ENCODE results near the gene OSMR. TPM values are rescaled to one million over a fixed set of nuclear protein-coding genes. Genes with fewer than 3 reads are reported as not detected.

Gene OSMR
- total RNA-seq, 3 donors from 2014 or later (not counting 1 experiment from before 2014, with no cell fraction given): not detected

- peaks cover 27 to 32% of the 10 kb centered on the region in 2 donors for H3K27me3 Mint-ChIP-seq (ENCODE audit: low read depth in 2 of 2)
- Histone ChIP-seq H3K4me1 (ENCODE audit: control insufficient read depth, insufficient read depth, low read length) (no peaks in the 10 kb centered on the region), H3K9me3 (ENCODE audit: control insufficient read depth, insufficient read depth, low read length) (no peaks in the 10 kb centered on the region), H3K27ac (ENCODE audit: low read length) (no peak overlapping the region), H3K36me3 (ENCODE audit: control insufficient read depth, insufficient read depth, low read length) (no peaks in the 10 kb centered on the region), H3K27me3 (ENCODE audit: control insufficient read depth, insufficient read depth, low read length) (peaks cover 6% of the 10 kb centered on the region), H3K4me3 (ENCODE audit: low read length) (no peak overlapping the region)
- TF ChIP-seq CTCF (IDR thresholded peaks at IDR 0.05): no peak
- no peak overlapping the region for H3K27ac Mint-ChIP-seq
- ATAC-seq (no peak), DNase-seq (no peak)
- WGBS (ENCODE audit: insufficient coverage): 70% methylated on average over 2 of the region's 3 CpGs
- no peaks in the 10 kb centered on the region for H3K9me3 Mint-ChIP-seq
- intact Hi-C loops (cut with micrococcal nuclease): no loop called here
- H3K4me1 Mint-ChIP-seq: no peaks in the 10 kb centered on the region
- H3K4me3 Mint-ChIP-seq: no peak overlapping the region
- H3K36me3 Mint-ChIP-seq: no peaks in the 10 kb centered on the region
Observed at GRCh38 chr5:38926121-38926520, 80.3 kb downstream of the OSMR start.

DNA sequence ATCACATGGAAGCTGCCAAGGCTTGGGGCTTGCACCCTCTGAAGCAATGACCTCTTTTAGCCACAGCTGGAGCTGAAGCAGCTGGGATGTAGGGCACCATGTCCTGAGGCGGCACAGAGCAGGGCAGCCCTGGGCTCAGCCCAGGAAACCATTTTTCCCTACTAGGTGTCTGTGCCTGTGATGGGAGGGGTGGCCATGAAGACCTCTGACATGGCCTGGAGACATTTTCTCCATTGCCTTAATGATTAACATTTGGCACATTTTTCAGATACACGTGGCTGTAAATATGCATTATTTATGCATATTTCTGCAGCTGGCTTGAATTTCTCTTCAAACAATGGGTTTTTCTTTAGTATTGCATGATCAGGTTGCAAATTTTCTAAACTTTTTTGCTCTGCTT is 81.7 kb downstream of the OSMR start:
- H3K4me3 ChIP-seq (ENCODE audit: low read length): no peak overlapping the region
- Mint-ChIP-seq H3K9me3 (no peaks in the 10 kb centered on the region), H3K27me3 (ENCODE audit: low read depth in 2 of 2) (peaks cover 22 to 25% of the 10 kb centered on the region in 2 donors), H3K4me3 (no peak overlapping the region), H3K27ac (no peak overlapping the region), H3K36me3 (no peaks in the 10 kb centered on the region), H3K4me1 (no peaks in the 10 kb centered on the region)
- intact Hi-C loops (cut with micrococcal nuclease): no loop called here
- H3K36me3 ChIP-seq (ENCODE audit: control insufficient read depth, insufficient read depth, low read length): no peaks in the 10 kb centered on the region
- TF ChIP-seq CTCF (IDR thresholded peaks at IDR 0.05): no peak
- WGBS (ENCODE audit: insufficient coverage): 92% methylated on average over 1 of the region's 2 CpGs
- no peak overlapping the region for H3K27ac ChIP-seq (ENCODE audit: low read length)
- no peaks in the 10 kb centered on the region for H3K9me3 ChIP-seq (ENCODE audit: control insufficient read depth, insufficient read depth, low read length)
- peaks cover 6% of the 10 kb centered on the region for H3K27me3 ChIP-seq (ENCODE audit: control insufficient read depth, insufficient read depth, low read length)
- ATAC-seq (no peak), DNase-seq (no peak)
- no peaks in the 10 kb centered on the region for H3K4me1 ChIP-seq (ENCODE audit: control insufficient read depth, insufficient read depth, low read length)

DNA sequence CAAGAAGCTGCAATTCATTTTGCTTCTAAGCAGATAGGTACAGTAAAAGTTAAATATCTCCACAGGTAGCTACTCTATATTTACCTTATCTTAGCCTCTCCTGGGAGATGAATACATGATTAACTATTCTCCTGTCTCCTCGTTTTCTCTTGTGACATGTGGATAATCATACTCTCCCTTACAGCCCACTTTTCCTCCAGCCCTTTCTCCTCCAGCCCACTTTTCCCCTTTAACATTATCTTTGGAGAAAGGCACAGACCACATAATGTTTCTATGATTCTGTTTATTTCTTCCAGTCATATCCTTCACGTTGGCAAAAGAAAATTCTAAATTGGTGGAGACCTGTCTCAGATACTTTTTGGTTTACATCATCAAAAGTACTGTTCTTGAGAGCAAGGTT is 84.0 kb downstream of the OSMR start:
- Mint-ChIP-seq H3K9me3 (no peaks in the 10 kb centered on the region), H3K4me1 (no peaks in the 10 kb centered on the region), H3K4me3 (no peak overlapping the region), H3K27me3 (ENCODE audit: low read depth in 2 of 2) (peaks cover 11 to 12% of the 10 kb centered on the region in 2 donors), H3K36me3 (no peaks in the 10 kb centered on the region), H3K27ac (no peak overlapping the region)
- 68% methylated on average over 2 of the region's 2 CpGs for WGBS (ENCODE audit: insufficient coverage)
- no peak for ATAC-seq
- H3K9me3 ChIP-seq (ENCODE audit: control insufficient read depth, insufficient read depth, low read length): no peaks in the 10 kb centered on the region
- no peak for TF ChIP-seq CTCF (IDR thresholded peaks at IDR 0.05)
- H3K27me3 ChIP-seq (ENCODE audit: control insufficient read depth, insufficient read depth, low read length): peaks cover 3% of the 10 kb centered on the region
- no peaks in the 10 kb centered on the region for H3K36me3 ChIP-seq (ENCODE audit: control insufficient read depth, insufficient read depth, low read length)
- no peak overlapping the region for H3K27ac ChIP-seq (ENCODE audit: low read length)
- no peak overlapping the region for H3K4me3 ChIP-seq (ENCODE audit: low read length)
- intact Hi-C loops (cut with micrococcal nuclease): no loop called here
- no peak for DNase-seq
- H3K4me1 ChIP-seq (ENCODE audit: control insufficient read depth, insufficient read depth, low read length): no peaks in the 10 kb centered on the region

DNA sequence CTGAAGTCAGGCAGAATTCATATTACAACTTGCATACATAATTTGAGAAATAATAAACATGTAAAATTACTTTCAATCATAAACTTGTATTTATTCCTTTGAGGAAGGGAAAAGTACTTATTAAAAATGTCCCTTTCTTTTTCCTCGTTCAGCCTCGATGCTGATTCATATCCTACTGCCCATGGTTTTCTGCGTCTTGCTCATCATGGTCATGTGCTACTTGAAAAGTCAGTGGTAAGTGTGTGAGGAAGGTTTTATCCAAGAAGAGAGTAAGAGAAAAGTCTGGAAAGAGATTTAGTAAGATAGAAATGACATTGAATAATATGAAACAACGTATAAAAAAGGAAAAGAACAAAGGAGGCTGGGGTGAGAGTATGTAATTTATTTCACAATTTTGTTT is 85.9 kb downstream of the OSMR start:
- DNase-seq (no peak), ATAC-seq (no peak)
- H3K27me3 Mint-ChIP-seq (ENCODE audit: low read depth in 2 of 2): peaks cover 0 to 6% of the 10 kb centered on the region in 2 donors
- no peaks in the 10 kb centered on the region for H3K4me1 Mint-ChIP-seq
- no peaks in the 10 kb centered on the region for H3K9me3 ChIP-seq (ENCODE audit: control insufficient read depth, insufficient read depth, low read length)
- no peak overlapping the region for H3K27ac ChIP-seq (ENCODE audit: low read length)
- WGBS (ENCODE audit: insufficient coverage): 92% methylated on average over 3 of the region's 4 CpGs
- peaks cover 3% of the 10 kb centered on the region for H3K36me3 ChIP-seq (ENCODE audit: control insufficient read depth, insufficient read depth, low read length)
- no peak overlapping the region for H3K4me3 Mint-ChIP-seq
- TF ChIP-seq CTCF (IDR thresholded peaks at IDR 0.05): no peak
- no peaks in the 10 kb centered on the region for H3K4me1 ChIP-seq (ENCODE audit: control insufficient read depth, insufficient read depth, low read length)
- intact Hi-C loops (cut with micrococcal nuclease): no loop called here
- no peak overlapping the region for H3K27ac Mint-ChIP-seq
- no peak overlapping the region for H3K4me3 ChIP-seq (ENCODE audit: low read length)
- H3K36me3 Mint-ChIP-seq: no peaks in the 10 kb centered on the region
- no peaks in the 10 kb centered on the region for H3K9me3 Mint-ChIP-seq
- H3K27me3 ChIP-seq (ENCODE audit: control insufficient read depth, insufficient read depth, low read length): no peaks in the 10 kb centered on the region

Measured in natural killer cell (primary cell).